ENCODE data around the gene NOL7. TPM values are rescaled to one million over a fixed set of nuclear protein-coding genes. Genes with fewer than 3 reads are reported as not detected.

NOL7 gene
- total RNA-seq: 10 to 100 TPM; 56.1 to 80.4 (median 66.7) TPM

DNA sequence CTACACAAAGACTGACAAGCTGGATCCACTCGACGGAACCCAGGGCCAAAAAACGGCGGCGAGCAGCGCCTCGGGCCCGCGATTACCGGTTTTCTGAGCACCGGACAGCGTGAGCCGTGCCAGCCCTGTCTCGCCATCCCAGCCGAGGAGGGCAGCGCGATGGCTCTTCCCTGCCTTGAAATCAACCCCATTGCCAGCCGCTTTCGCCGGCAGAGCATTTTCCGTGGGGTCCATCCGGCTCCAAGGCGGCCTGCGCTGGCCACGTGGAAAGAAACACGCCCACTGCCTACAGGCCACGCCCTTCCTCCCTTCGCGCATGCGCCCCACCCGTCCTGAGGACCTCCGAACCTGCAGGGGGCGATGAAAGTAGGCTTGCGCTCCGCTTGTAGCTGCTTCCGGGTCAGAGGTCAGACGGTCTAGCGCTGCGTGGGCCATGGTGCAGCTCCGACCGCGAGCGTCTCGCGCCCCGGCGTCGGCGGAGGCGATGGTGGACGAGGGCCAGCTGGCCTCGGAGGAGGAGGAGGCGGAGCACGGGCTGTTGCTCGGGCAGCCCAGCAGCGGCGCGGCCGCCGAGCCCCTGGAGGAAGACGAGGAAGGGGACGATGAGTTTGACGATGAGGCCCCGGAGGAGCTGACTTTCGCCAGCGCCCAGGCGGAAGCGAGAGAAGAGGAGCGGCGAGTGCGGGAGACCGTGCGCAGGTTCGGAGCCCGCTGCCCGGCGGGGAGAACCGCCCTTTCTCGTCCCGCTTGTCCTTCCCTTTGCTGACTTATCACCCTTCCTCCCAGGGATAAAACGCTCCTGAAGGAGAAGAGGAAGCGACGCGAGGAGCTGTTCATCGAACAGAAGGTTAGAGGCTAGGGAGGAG lies at the start of gene NOL7:
TSS of gene NOL7 (plus strand) at position 410 of the 866 bp plus-strand sequence. CDS start at position 434, 24 bp downstream.
- WGBS, 10 experiments: 0 to 3% (median 0%) methylated on average over 4 to 13 of the region's 85 CpGs; no CpG with 5 or more reads in 4 of the 10 experiments
- in situ Hi-C loops (cut with MboI; ENCODE audit: low pct_unique_long_range_greater_than_20kb in 2 of 9, low sequenced_read_pairs in 9 of 9, unreplicated experiment in 9 of 9): no loop called here
- H3K4me3 ChIP-seq: peak within 1 kb of the TSS; percentile 64 to 99 (median 81)
- ATAC-seq (replicated peaks in 6 of 8): peak; percentile 84 to 93 (median 90)
- peak within 1 kb of the TSS; percentile 86 to 95 for H3K27ac ChIP-seq
- H3K4me1 ChIP-seq (replicated peaks in 1 of 2): peaks cover 9 to 19% of the 10 kb centered on the region in 2 donors

DNA sequence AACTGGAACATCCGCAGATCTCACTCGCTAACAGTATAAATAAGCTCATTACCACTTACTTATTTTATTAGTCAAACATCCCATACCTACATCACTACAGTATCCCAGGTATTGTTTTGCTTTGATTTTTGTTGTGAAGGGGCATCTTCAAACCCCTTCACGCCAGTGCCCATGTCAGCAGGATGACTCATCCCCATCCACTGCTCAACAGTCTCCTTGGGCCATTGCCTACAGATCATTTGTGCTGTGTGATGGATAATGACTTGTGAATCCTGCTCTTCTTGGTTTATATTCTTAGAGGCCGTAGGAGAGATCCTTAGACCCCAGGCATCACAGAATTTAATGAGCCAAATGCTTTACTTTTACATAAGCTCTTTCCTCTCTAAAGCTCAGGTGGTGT lies 49.2 kb upstream of the NOL7 start:
- Histone ChIP-seq H3K27ac (no peak overlapping the region), H3K4me3 (no peak overlapping the region), H3K4me1 (replicated peaks in 1 of 2) (no peaks in the 10 kb centered on the region)
- 57 to 100% (median 87%) methylated on average over 1 to 4 of the region's 4 CpGs; no CpG with 5 or more reads in 2 of the 10 experiments for WGBS, 10 experiments
- in situ Hi-C loops (cut with MboI; ENCODE audit: low pct_unique_long_range_greater_than_20kb in 2 of 9, low sequenced_read_pairs in 9 of 9, unreplicated experiment in 9 of 9): loop anchor here in 2 of 9 experiments (25.0 kb wide), 1 partner anchor 229 kb away; the partner anchor contains the start of gene TBC1D7 (in 2 of the 2)
- ATAC-seq (replicated peaks in 6 of 8): peak in 1 of 8 experiments; percentile 35

DNA sequence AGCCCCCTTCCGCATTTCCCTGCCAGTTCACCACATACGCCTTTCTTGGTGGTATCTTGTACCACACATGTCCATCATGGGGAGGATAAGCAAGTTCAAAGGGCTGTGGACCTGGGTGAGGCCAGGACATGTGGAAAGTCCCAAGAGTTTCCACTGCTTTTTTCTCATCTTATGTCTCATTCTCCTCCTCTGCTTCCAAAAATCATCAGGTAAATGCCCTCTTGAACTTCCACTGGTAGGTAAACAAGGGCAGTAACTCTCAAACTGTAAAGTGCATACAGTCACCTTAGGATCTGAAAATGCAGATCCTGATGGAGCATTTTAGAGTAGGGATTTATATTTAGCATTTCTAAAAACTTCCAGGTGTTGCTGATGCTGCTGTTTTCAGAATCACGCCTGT lies 48.6 kb upstream of the NOL7 start:
- 71 to 100% (median 84%) methylated on average over 1 to 3 of the region's 3 CpGs; no CpG with 5 or more reads in 2 of the 10 experiments for WGBS, 10 experiments
- ATAC-seq (replicated peaks in 6 of 8): no peak
- H3K4me3 ChIP-seq: no peak overlapping the region
- H3K27ac ChIP-seq: no peak overlapping the region
- no peaks in the 10 kb centered on the region for H3K4me1 ChIP-seq (replicated peaks in 1 of 2)
- in situ Hi-C loops (cut with MboI; ENCODE audit: low pct_unique_long_range_greater_than_20kb in 2 of 9, low sequenced_read_pairs in 9 of 9, unreplicated experiment in 9 of 9): loop anchor here in 2 of 9 experiments (25.0 kb wide), 1 partner anchor 229 kb away; the partner anchor contains the start of gene TBC1D7 (in 2 of the 2)

DNA sequence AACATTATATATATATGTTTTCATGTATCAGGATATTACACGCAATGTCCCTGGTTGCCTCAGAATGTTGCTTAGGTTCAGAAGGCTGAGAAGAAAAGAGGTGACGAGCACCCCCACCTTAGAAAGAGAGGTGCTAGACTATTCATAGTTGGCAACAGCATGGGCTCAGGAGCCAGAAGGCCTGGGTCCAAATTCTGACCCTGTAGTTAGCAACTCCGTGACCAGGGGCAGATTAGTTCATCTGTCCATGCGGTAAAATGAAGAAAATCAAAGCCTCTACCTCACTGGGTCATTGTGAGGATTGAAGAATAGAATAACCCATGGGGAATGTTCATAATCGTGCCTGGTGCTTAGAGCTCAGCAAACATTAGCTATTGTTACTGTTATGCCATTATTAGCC lies 46.2 kb upstream of the NOL7 start:
- peaks cover 3 to 5% of the 10 kb centered on the region in 2 donors for H3K4me1 ChIP-seq (replicated peaks in 1 of 2)
- WGBS, 10 experiments: 58 to 96% (median 84%) methylated on average over 2 to 5 of the region's 5 CpGs; no CpG with 5 or more reads in 3 of the 10 experiments
- ATAC-seq (replicated peaks in 6 of 8): no peak
- no peak overlapping the region for H3K27ac ChIP-seq
- H3K4me3 ChIP-seq: no peak overlapping the region
- in situ Hi-C loops (cut with MboI; ENCODE audit: low pct_unique_long_range_greater_than_20kb in 2 of 9, low sequenced_read_pairs in 9 of 9, unreplicated experiment in 9 of 9): loop anchor here in 2 of 9 experiments (25.0 kb wide), 1 partner anchor 232 kb away; the partner anchor contains the start of gene TBC1D7 (in 2 of the 2)

DNA sequence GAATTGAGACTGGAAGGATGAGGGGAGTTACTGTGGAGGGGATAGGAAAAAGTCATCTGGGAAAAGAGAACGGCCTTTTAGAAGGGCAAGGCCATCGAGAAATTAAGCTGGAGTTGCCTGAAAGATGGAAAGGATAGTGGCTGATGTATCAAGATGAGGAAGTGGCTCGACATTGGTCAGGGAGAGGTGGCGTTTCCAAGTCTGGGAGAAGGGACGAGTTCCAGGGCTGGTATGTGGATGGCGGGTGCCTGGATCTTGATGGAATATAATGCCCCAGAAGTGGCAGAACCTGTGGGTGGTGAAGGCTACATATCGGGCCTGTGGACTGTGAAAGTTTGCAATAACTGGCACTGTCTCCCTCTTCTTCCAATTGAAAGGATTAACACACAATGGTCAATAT lies 42.9 kb upstream of the NOL7 start:
- Histone ChIP-seq H3K27ac (no peak overlapping the region), H3K4me1 (replicated peaks in 1 of 2) (peaks cover 5 to 6% of the 10 kb centered on the region in 2 donors), H3K4me3 (no peak overlapping the region)
- in situ Hi-C loops (cut with MboI; ENCODE audit: low pct_unique_long_range_greater_than_20kb in 2 of 9, low sequenced_read_pairs in 9 of 9, unreplicated experiment in 9 of 9): loop anchor here in 3 of 9 experiments (10.0 to 25.0 kb wide), 2 partner anchors 227 to 235 kb away; partner anchors contain the start of gene TBC1D7 (in 2 of the 3)
- no peak for ATAC-seq (replicated peaks in 6 of 8)
- 81 to 100% (median 92%) methylated on average over 1 to 6 of the region's 7 CpGs; no CpG with 5 or more reads in 1 of the 10 experiments for WGBS, 10 experiments

DNA sequence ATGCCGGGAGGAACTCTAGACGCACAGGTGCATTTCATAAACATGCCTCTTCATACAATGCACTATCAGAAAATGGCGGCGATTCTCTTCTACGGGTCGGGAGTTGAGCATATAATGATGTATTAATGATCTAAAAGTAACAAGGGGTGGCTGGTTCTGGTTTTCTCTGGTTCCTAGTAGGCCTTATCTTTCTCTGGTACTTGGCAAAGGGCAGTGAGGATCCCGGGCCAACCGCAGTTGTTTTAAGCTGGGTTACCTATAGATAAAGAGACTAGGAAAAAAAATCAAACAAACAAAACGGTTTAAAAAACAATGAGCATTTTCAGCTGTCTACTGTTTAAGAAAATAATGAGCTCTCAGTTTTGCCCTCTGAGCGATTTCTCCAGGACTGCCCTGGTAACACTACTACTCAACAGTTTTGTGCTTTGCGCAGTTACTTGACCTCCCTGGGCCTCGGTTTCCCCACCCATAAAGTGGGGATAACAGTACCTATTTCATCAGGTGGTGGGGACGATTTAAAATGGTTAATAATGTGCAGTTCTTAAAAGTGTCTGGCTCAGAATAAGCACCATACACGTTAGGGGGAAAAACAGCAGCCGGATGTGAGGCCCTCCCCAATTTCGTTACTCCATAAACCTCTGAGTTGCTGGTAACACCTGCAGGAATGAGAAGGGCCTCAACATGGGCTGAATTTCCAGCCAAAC lies 42.0 kb upstream of the NOL7 start:
- 71 to 100% (median 85%) methylated on average over 1 to 14 of the region's 16 CpGs; no CpG with 5 or more reads in 1 of the 10 experiments for WGBS, 10 experiments
- no peak overlapping the region for H3K27ac ChIP-seq
- peaks cover 5 to 6% of the 10 kb centered on the region in 2 donors for H3K4me1 ChIP-seq (replicated peaks in 1 of 2)
- in situ Hi-C loops (cut with MboI; ENCODE audit: low pct_unique_long_range_greater_than_20kb in 2 of 9, low sequenced_read_pairs in 9 of 9, unreplicated experiment in 9 of 9): loop anchor here in 3 of 9 experiments (10.0 to 25.0 kb wide), 2 partner anchors 228 to 236 kb away; partner anchors contain the start of gene TBC1D7 (in 2 of the 3)
- no peak for ATAC-seq (replicated peaks in 6 of 8)
- H3K4me3 ChIP-seq: peak overlapping the region in 3 of 5 donors; percentile 67 to 78 (median 70)

DNA sequence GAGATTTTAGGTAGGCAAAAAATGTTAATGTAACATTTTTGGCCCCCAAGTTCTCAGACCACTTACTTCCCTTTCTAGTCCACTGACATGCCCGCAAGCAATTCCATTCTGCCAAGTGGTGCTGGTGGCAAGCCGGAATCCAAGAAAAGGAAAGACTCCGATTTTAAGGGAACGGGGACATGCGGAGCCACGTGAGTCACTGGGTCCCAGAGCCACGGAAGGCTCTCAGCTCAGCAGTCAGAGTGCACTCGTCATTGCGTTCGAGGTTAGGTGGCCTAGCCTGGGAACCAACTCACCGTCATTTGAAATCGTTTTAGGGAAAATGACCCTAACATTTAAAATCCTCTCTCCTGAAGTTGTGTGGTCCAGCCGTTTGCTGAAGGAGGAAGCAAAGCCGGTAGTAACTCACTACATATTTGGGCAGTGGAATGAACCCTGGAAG lies 41.4 kb upstream of the NOL7 start:
- in situ Hi-C loops (cut with MboI; ENCODE audit: low pct_unique_long_range_greater_than_20kb in 2 of 9, low sequenced_read_pairs in 9 of 9, unreplicated experiment in 9 of 9): loop anchor here in 3 of 9 experiments (10.0 to 25.0 kb wide), 2 partner anchors 229 to 236 kb away; partner anchors contain the start of gene TBC1D7 (in 2 of the 3)
- Histone ChIP-seq H3K27ac (peak overlapping the region; percentile 64 to 81), H3K4me3 (peak overlapping the region; percentile 56 to 78 (median 67)), H3K4me1 (replicated peaks in 1 of 2) (peaks cover 5 to 6% of the 10 kb centered on the region in 2 donors)
- 0 to 42% (median 18%) methylated on average over 2 to 10 of the region's 14 CpGs; no CpG with 5 or more reads in 3 of the 10 experiments for WGBS, 10 experiments
- ATAC-seq (replicated peaks in 6 of 8): peak in 1 of 8 experiments; percentile 3

DNA sequence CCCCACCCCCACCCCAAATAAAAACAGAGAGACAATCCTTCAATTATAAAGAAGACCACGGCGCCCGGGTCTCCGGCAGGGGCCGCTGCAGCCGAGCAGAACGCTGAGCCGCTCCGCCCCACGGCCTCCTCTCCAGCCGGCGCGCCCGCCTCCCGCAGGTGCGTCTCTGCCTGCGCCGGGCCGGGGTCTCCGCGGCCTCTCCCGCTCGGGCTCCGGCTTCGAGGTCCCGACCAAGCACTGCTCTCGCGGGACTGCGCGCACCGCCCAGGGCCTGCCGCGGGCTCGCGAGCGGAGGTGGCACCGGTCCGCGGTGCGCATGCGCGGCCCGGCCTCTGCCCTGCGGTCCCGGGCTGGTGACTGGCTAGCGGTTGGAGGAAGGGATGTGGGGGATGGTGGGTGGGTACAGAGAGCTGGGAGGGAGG lies 41.0 kb upstream of the NOL7 start:
- in situ Hi-C loops (cut with MboI; ENCODE audit: low pct_unique_long_range_greater_than_20kb in 2 of 9, low sequenced_read_pairs in 9 of 9, unreplicated experiment in 9 of 9): loop anchor here in 3 of 9 experiments (10.0 to 25.0 kb wide), 2 partner anchors 229 to 237 kb away; partner anchors contain the start of gene TBC1D7 (in 2 of the 3)
- no CpG with 5 or more reads among the region's 46 CpGs for WGBS, 10 experiments
- H3K27ac ChIP-seq: peak overlapping the region; percentile 64 to 81
- H3K4me1 ChIP-seq (replicated peaks in 1 of 2): peaks cover 5 to 6% of the 10 kb centered on the region in 2 donors
- H3K4me3 ChIP-seq: peak overlapping the region; percentile 56 to 78 (median 67)
- peak; percentile 73 to 96 (median 90) for ATAC-seq (replicated peaks in 6 of 8)

DNA sequence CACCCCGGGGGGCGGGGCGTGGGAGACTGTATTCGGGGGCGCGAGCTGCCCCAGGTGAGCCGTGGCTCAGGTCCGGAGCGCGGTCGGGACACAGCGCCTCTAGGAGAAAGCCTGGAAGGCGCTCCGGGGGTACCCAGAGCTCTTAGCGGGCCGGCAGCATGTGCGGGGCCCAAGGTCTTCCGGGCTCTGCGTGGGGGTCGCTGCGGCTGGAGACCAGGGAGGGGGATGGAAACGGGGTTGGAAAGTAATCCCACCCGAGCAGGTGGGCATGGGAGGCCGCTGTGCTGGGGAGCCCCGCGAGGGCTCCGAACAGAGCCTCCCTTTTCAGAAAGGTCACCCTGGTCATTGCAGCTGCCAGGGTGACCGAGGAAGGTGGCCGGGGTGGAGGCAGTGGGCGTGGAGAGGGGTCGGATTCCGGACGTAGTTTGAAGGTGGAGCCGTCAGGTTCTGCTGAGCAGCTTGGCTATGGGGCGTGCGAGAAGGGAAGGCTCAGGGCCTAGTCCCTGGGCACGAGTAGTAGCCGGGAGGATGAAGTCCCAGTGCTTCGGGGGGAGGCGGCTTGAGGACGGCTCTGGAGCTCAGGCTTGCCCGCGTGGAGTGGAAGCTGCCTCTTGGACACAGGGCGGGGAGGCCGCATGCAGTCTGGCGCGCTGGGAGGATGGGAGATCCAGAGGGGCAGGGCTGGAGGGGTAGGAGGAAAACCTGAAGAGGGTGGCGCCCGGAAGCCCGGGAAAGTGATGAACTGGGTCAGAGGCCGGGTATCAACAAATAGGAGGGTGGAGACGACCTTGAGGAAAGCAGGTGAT lies 40.4 kb upstream of the NOL7 start, which contains the start of gene SIRT5:
TSS of gene SIRT5 (plus strand) at position 31 of the 806 bp plus-strand sequence. CDS start 9,510 bp downstream, outside the sequence.
- in situ Hi-C loops (cut with MboI; ENCODE audit: low pct_unique_long_range_greater_than_20kb in 2 of 9, low sequenced_read_pairs in 9 of 9, unreplicated experiment in 9 of 9): loop anchor here in 3 of 9 experiments (10.0 to 25.0 kb wide), 2 partner anchors 230 to 237 kb away; partner anchors contain the start of gene TBC1D7 (in 2 of the 3)
- H3K4me3 ChIP-seq: peak within 1 kb of the TSS; percentile 56 to 78 (median 67)
- 0 to 2% (median 0%) methylated on average over 1 to 14 of the region's 52 CpGs; no CpG with 5 or more reads in 1 of the 10 experiments for WGBS, 10 experiments
- peak within 1 kb of the TSS; percentile 64 to 81 for H3K27ac ChIP-seq
- peaks cover 5 to 6% of the 10 kb centered on the region in 2 donors for H3K4me1 ChIP-seq (replicated peaks in 1 of 2)
- ATAC-seq (replicated peaks in 6 of 8): peak; percentile 44 to 83 (median 58)

DNA sequence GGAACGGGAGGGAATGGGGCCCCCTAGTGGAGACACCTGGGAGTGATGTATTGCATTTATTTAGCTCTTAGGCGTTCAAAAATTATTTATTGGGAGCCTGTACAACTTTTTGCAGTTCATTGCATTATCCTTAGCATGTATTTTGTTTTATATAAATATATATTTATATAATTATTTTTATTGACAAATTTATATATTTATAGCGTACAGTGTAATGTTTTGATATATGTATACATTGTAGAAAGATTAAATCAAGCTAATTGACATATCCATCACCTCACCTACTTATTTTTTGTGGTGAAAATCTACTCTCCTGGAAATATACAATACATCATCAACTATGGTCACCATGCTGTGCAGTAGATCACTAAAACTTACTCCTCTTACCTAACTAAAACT lies 39.8 kb upstream of the NOL7 start:
- 0 to 60% (median 29%) methylated on average over 1 to 3 of the region's 3 CpGs; no CpG with 5 or more reads in 1 of the 10 experiments for WGBS, 10 experiments
- Histone ChIP-seq H3K27ac (peak overlapping the region in 1 of 2 donors; percentile 64), H3K4me3 (peak overlapping the region; percentile 56 to 78 (median 67)), H3K4me1 (replicated peaks in 1 of 2) (peaks cover 5 to 6% of the 10 kb centered on the region in 2 donors)
- no peak for ATAC-seq (replicated peaks in 6 of 8)
- in situ Hi-C loops (cut with MboI; ENCODE audit: low pct_unique_long_range_greater_than_20kb in 2 of 9, low sequenced_read_pairs in 9 of 9, unreplicated experiment in 9 of 9): loop anchor here in 1 of 9 experiments (10.0 kb wide), 1 partner anchor 231 kb away; no protein-coding TSS in a partner anchor

DNA sequence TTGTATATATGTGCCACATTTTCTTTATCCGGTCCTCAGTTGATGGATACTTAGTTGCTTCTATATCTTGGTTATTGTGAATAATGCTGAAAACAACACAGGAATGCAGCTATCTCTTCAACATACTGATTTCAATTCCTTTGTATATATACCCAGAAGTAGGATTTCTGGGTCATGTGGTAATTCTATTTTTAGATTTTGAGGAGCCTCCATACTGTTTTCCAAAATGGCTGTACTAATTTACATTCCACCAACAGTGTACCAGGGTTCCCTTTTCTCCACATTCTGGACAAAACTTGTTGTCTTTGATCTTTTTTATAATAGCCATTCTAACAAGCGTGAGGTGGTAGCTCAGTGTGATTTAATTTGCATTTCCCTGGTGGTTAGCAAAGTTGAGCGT lies 39.1 kb upstream of the NOL7 start:
- in situ Hi-C loops (cut with MboI; ENCODE audit: low pct_unique_long_range_greater_than_20kb in 2 of 9, low sequenced_read_pairs in 9 of 9, unreplicated experiment in 9 of 9): loop anchor here in 1 of 9 experiments (10.0 kb wide), 1 partner anchor 231 kb away; no protein-coding TSS in a partner anchor
- no peak for ATAC-seq (replicated peaks in 6 of 8)
- WGBS, 10 experiments: 87 to 100% (median 93%) methylated on average over 2 to 3 of the region's 3 CpGs; no CpG with 5 or more reads in 1 of the 10 experiments
- Histone ChIP-seq H3K4me1 (replicated peaks in 1 of 2) (peaks cover 5 to 6% of the 10 kb centered on the region in 2 donors), H3K4me3 (no peak overlapping the region), H3K27ac (no peak overlapping the region)

Measured in motor neuron (in vitro differentiated cells).